Heart left ventricle (tissue), 16 donors: ENCODE measurements around the gene ALDH3A1. TPM values are rescaled to one million over a fixed set of nuclear protein-coding genes. Genes with fewer than 3 reads are reported as not detected.

ENCODE experiments used
- ATAC-seq, 4 donors: fragments of 200-7000 bp; cut with Tn5 transposase; one replicate each; pipeline ENCODE4 v1.9.1; 2020 to 2022; ENCODE audit warnings: moderate library complexity in 4 of 4, mild to moderate bottlenecking in 3 of 4, moderate number of reproducible peaks in 1 of 4
- DNase-seq, 5 donors: peaks; one replicate each; pipeline ENCODE4 v3.0.0-alpha.2; 2020
- H3K27ac ChIP-seq, 12 donors: fragments of 200-600 bp; sonication (generic) in 4 of 12; one replicate each; pipeline versions ENCODE4 v1.5.0 to v1.8.0; 2016 to 2022; ENCODE audit warnings: mild to moderate bottlenecking in 2 of 12
- H3K27me3 ChIP-seq, 9 donors: fragments of 200-600 bp; sonication (generic) in 2 of 9; one replicate each; pipeline versions ENCODE4 v1.5.1 to v1.8.0; 2016 to 2022; ENCODE audit warnings: mild to moderate bottlenecking in 3 of 9
- H3K36me3 ChIP-seq, 9 donors: fragments of 200-600 bp; sonication (generic) in 2 of 9; one replicate each; pipeline versions ENCODE4 v1.5.0 to v1.8.0; 2018 to 2022; ENCODE audit warnings: mild to moderate bottlenecking in 2 of 9
- H3K4me1 ChIP-seq, 12 donors: fragments of 200-600 bp; sonication (generic) in 4 of 12; one replicate each; pipeline versions ENCODE4 v1.5.0 to v1.8.0; 2016 to 2022; ENCODE audit warnings: mild to moderate bottlenecking in 3 of 12
- H3K4me3 ChIP-seq, 12 donors: fragments of 200-600 bp; sonication (generic) in 4 of 12; one replicate each; pipeline versions ENCODE4 v1.5.0 to v1.8.0; 2017 to 2022; ENCODE audit warnings: mild to moderate bottlenecking in 9 of 12, moderate library complexity in 4 of 12
- H3K9me3 ChIP-seq, 12 donors: fragments of 200-600 bp; sonication (generic) in 4 of 12; one replicate each; pipeline versions ENCODE4 v1.5.0 to v1.8.0; 2016 to 2022; ENCODE audit warnings: mild to moderate bottlenecking in 1 of 12
- POLR2A ChIP-seq, 2 donors: fragments of 450-650 bp; IDR thresholded peaks; one replicate each; pipeline ENCODE4 v1.6.1; 2017; ENCODE audit warnings: antibody characterized with exemption in 2 of 2, mild to moderate bottlenecking in 2 of 2, moderate library complexity in 2 of 2
- WGBS, 4 donors: extraction: QIAGEN DNeasy Blood & Tissue Kit in 2 of 4; methylation state at CpG; one replicate each; pipeline versions ENCODE4 v1.1.5 to v1.1.7; 2013 to 2018; 5-methylcytosine and 5-hydroxymethylcytosine counted together
- intact Hi-C, 10 donors: fragments of 100-400 bp; cut with DNase I; formaldehyde crosslinking; loops; one replicate each; pipeline versions ENCODE4 v1.11.1 to v1.14.2; 2022
- polyA plus RNA-seq, 2 donors: library from polyadenylated mRNA; stranded (reverse); fragments of 200-250 nt; gene quantifications; one replicate each; pipeline ENCODE4 v1.2.3, GENCODE V29; 2013
- total RNA-seq, 9 donors: library from RNA; depleted of rRNA in 2 of 9; stranded (reverse); fragments of >200 nt in 2 of 9; fragmentation: NEBNext Ultra II Directional in 3 of 9; extraction: Animal tissue kit (Norgen Biotek cat#: 25700) in 3 of 9; gene quantifications; one replicate each; pipeline versions ENCODE4 v1.1.0 to v1.2.4, GENCODE V29; 2016 to 2023
- TF ChIP-seq, protein P1 (sequence below), 12 donors: fragments of 200-600 bp; sonication (generic) in 4 of 12; IDR thresholded peaks; one replicate each; pipeline versions ENCODE4 v1.5.0 to v1.8.0; 2018 to 2022; ENCODE audit warnings: antibody characterized with exemption in 12 of 12, mild to moderate bottlenecking in 5 of 12
- donor health status: ischemic (EF 13 %, LVEDD 7.1; RV severe dilation, severe dysfunction).
- donor health status: healthy with polysubstance abuse.
- donor health status: DM: no; HTN: yes; CAD: no.
- donor health status: DM: no; HTN: no; CAD: no.
- donor health status: ischemic (EF 25% LVEDD 6.9; RV normal size, moderate dysfunction).
- donor health status: ischemic (EF 25% LVEDD 5.7; RV mildly dilated, moderate dysfunction).
- donor health status: healthy.
- donor health status: DM: yes; HTN: yes; CAD: no.
- donor health status: ischemic (EF 35%, LVEDD 5.7; RV mildly dilated, moderate dysfunction).
- donor health status: nonischemic (EF 11% LVEDD 7.7; RV severe dilation, severe dysfunction).
- donor health status: DM: yes; HTN: yes; CAD: no.
- donor health status: PGD.
- donor health status: ischemic (EF 29% LVEDD 5.4; RV normal size, mild dysfunction).
- donor health status: nonischemic (EF 23%, LVEDD 6.1; RV moderate dilation, normal function).

Gene ALDH3A1
- total and polyA plus RNA-seq, 11 donors: 0.04 to 1.1 (median 0.31) TPM; not detected in 6

GRCh38 chr17:19708431-19709175, 39.5 kb downstream of the ALDH3A1 start:
- Histone ChIP-seq H3K4me3 (no peak overlapping the region), H3K9me3 (no peaks in the 10 kb centered on the region), H3K27me3 (no peaks in the 10 kb centered on the region), H3K27ac (no peak overlapping the region), H3K36me3 (no peaks in the 10 kb centered on the region), H3K4me1 (peaks cover 0 to 13% (median 6%) of the 10 kb centered on the region in 12 donors)
- ATAC-seq: no peak
- TF ChIP-seq POLR2A (IDR thresholded peaks at IDR 0.05): no peak
- TF ChIP-seq, protein P1, sequence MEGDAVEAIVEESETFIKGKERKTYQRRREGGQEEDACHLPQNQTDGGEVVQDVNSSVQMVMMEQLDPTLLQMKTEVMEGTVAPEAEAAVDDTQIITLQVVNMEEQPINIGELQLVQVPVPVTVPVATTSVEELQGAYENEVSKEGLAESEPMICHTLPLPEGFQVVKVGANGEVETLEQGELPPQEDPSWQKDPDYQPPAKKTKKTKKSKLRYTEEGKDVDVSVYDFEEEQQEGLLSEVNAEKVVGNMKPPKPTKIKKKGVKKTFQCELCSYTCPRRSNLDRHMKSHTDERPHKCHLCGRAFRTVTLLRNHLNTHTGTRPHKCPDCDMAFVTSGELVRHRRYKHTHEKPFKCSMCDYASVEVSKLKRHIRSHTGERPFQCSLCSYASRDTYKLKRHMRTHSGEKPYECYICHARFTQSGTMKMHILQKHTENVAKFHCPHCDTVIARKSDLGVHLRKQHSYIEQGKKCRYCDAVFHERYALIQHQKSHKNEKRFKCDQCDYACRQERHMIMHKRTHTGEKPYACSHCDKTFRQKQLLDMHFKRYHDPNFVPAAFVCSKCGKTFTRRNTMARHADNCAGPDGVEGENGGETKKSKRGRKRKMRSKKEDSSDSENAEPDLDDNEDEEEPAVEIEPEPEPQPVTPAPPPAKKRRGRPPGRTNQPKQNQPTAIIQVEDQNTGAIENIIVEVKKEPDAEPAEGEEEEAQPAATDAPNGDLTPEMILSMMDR (IDR thresholded peaks at IDR 0.05): no peak
- intact Hi-C loops: loop anchor here in 3 of 10 donors (5.0 to 10.0 kb wide), 3 partner anchors 44 to 56 kb away; no protein-coding TSS in a partner anchor
- 88 to 93% (median 91%) methylated on average over 5 to 6 of the region's 6 CpGs for WGBS, 4 donors
- DNase-seq: no peak

DNA sequence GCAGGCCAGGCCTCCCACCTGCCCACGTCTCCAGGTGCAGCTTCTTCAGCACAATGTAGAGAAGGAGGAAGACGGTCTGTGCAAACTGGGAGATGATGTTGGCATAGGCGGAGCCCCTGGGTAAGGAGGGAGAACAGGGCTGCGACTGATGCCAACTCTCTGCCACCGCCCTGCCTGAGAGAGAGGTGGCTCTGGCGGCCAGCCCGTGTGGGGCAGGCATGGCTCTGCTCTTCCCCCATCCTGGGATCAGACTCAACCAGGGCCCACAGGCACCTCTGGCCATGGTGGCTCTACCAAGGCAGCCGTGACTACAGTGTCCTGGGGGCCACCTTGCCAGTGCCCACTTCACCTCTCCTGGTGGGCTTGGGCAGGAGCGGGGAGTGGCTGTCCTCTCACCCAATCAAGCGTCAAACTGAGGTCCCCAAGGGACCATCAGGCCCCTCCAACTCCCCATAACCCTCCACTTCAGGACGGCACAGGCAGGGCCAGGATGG, 40.3 kb downstream of the ALDH3A1 start:
- TF ChIP-seq POLR2A (IDR thresholded peaks at IDR 0.05): no peak
- TF ChIP-seq, protein P1 (IDR thresholded peaks at IDR 0.05): no peak
- H3K36me3 ChIP-seq: no peaks in the 10 kb centered on the region
- WGBS, 4 donors: 73 to 77% (median 74%) methylated on average over 11 of the region's 11 CpGs
- H3K27ac ChIP-seq: no peak overlapping the region
- intact Hi-C loops: loop anchor here in 3 of 10 donors (5.0 to 10.0 kb wide), 3 partner anchors 45 to 57 kb away; no protein-coding TSS in a partner anchor
- H3K27me3 ChIP-seq: no peaks in the 10 kb centered on the region
- ATAC-seq: peak; percentile 39 to 75 (median 65)
- H3K4me1 ChIP-seq: peaks cover 0 to 21% (median 10%) of the 10 kb centered on the region in 12 donors
- peak in 1 of 5 donors; percentile 65 for DNase-seq
- no peak overlapping the region for H3K4me3 ChIP-seq
- no peaks in the 10 kb centered on the region for H3K9me3 ChIP-seq

- DNase-seq (no peak), ATAC-seq (no peak)
- peaks cover 0 to 23% (median 10%) of the 10 kb centered on the region in 12 donors for H3K4me1 ChIP-seq
- TF ChIP-seq, protein P1 (IDR thresholded peaks at IDR 0.05): no peak
- no peak for TF ChIP-seq POLR2A (IDR thresholded peaks at IDR 0.05)
- H3K27ac ChIP-seq: no peak overlapping the region
- no peaks in the 10 kb centered on the region for H3K9me3 ChIP-seq
- 69 to 77% (median 74%) methylated on average over 10 to 12 of the region's 12 CpGs for WGBS, 4 donors
- intact Hi-C loops: loop anchor here in 3 of 10 donors (5.0 to 10.0 kb wide), 3 partner anchors 45 to 58 kb away; no protein-coding TSS in a partner anchor
- H3K27me3 ChIP-seq: no peaks in the 10 kb centered on the region
- no peak overlapping the region for H3K4me3 ChIP-seq
- H3K36me3 ChIP-seq: no peaks in the 10 kb centered on the region
These were observed 41.0 kb downstream of the ALDH3A1 start for GRCh38 chr17:19706791-19707727.
